Pancreas (tissue), 10 donors: ENCODE results near the gene IKBKE. TPM values are rescaled to one million over a fixed set of nuclear protein-coding genes. Genes with fewer than 3 reads are reported as not detected.

Experiments
- ATAC-seq, 4 donors: fragments of 200-7000 bp; cut with Tn5 transposase; one replicate each; pipeline versions ENCODE4 v1.8.0 to v1.9.1; 2020; ENCODE audit warnings: mild to moderate bottlenecking in 4 of 4, moderate library complexity in 4 of 4
- DNase-seq, 6 donors: peaks; one replicate each; pipeline ENCODE4 v3.0.0-alpha.2; 2020
- FAIRE-seq: peaks from 2 replicates; lab custom pipeline; 2012; peaks lifted over from hg19 to GRCh38; lab: Jason Lieb, UNC
- H3K27ac ChIP-seq, 4 donors: fragments of 200-600 bp; sonication (generic); 1 replicate in 3 of 4; 2 replicates in 1 of 4; pipeline versions ENCODE4 v1.5.0 to v1.8.0; 2020
- H3K27me3 ChIP-seq, 4 donors: fragments of 200-600 bp; one replicate each; pipeline ENCODE4 v1.8.0; 2021
- H3K36me3 ChIP-seq, 3 donors: fragments of 200-600 bp; sonication (generic) in 1 of 3; one replicate each; pipeline versions ENCODE4 v1.5.0 to v1.8.0; 2020 to 2021
- H3K4me1 ChIP-seq, 3 donors: fragments of 200-600 bp; one replicate each; pipeline ENCODE4 v1.8.0; 2021
- H3K4me3 ChIP-seq, 4 donors: fragments of 200-600 bp; sonication (generic) in 2 of 4; one replicate each; pipeline versions ENCODE4 v1.5.0 to v1.8.0; 2020 to 2021
- H3K9me3 ChIP-seq, 4 donors: fragments of 200-600 bp; one replicate each; pipeline ENCODE4 v1.8.0; 2021
- WGBS, 2 donors: extraction: QIAGEN DNeasy Blood & Tissue Kit; methylation state at CpG; one replicate each; pipeline ENCODE4 v1.1.7; 2013; 5-methylcytosine and 5-hydroxymethylcytosine counted together
- intact Hi-C, 3 donors: fragments of 100-400 bp; cut with DNase I; formaldehyde crosslinking; loops; one replicate each; pipeline versions ENCODE4 v1.11.1 to v1.14.2; 2022
- polyA plus RNA-seq, 2 donors: library from polyadenylated mRNA; stranded (reverse); fragments of 200-250 nt; gene quantifications; one replicate each; pipeline ENCODE4 v1.2.3, GENCODE V29; 2013
- total RNA-seq, 6 donors: library from RNA; stranded (reverse); fragmentation: NEBNext Ultra II Directional in 4 of 6; extraction: Animal tissue kit (Norgen Biotek cat#: 25700) in 4 of 6; gene quantifications; one replicate each; pipeline versions ENCODE4 v1.2.1 to v1.2.4, GENCODE V29; 2021 to 2023
- TF ChIP-seq, protein P1 (sequence below), 4 donors: fragments of 200-600 bp; sonication (generic) in 3 of 4; IDR thresholded peaks; one replicate each; pipeline versions ENCODE4 v1.5.0 to v1.8.0; 2021; ENCODE audit warnings: antibody characterized with exemption in 4 of 4
- donor health status: healthy with polysubstance abuse.
- donor health status: DM: no; HTN: no; CAD: no; lungs with moderate emphysema.
- donor health status: DM: no; HTN: no; CAD: no.
- donor health status: control.
- donor health status: control.
- donor health status: Bipolar disorder and iron deficiency.
- donor health status: DM: yes; HTN: yes; CAD: no.
- donor health status: DM: no; HTN: no; CAD: no.
- donor health status: DM: no; HTN: no; CAD: no.
- donor health status: DM: yes; HTN: yes; CAD: no.

Gene IKBKE
- total and polyA plus RNA-seq, 8 donors, result 1.8 to 9.9 (median 3.4) TPM

- peaks cover 21 to 23% (median 21%) of the 10 kb centered on the region in 3 donors for H3K4me1 ChIP-seq
- 86% methylated on average over 10 of the region's 10 CpGs for WGBS, 2 donors
- DNase-seq (no peak), ATAC-seq (no peak), FAIRE-seq (no peak)
- H3K27me3 ChIP-seq, result no peaks in the 10 kb centered on the region
- H3K27ac ChIP-seq, result peak overlapping the region; percentile 22 to 87 (median 70)
- no peaks in the 10 kb centered on the region for H3K36me3 ChIP-seq
- intact Hi-C loops, result no loop called here
- H3K9me3 ChIP-seq, result no peaks in the 10 kb centered on the region
- TF ChIP-seq, protein P1, sequence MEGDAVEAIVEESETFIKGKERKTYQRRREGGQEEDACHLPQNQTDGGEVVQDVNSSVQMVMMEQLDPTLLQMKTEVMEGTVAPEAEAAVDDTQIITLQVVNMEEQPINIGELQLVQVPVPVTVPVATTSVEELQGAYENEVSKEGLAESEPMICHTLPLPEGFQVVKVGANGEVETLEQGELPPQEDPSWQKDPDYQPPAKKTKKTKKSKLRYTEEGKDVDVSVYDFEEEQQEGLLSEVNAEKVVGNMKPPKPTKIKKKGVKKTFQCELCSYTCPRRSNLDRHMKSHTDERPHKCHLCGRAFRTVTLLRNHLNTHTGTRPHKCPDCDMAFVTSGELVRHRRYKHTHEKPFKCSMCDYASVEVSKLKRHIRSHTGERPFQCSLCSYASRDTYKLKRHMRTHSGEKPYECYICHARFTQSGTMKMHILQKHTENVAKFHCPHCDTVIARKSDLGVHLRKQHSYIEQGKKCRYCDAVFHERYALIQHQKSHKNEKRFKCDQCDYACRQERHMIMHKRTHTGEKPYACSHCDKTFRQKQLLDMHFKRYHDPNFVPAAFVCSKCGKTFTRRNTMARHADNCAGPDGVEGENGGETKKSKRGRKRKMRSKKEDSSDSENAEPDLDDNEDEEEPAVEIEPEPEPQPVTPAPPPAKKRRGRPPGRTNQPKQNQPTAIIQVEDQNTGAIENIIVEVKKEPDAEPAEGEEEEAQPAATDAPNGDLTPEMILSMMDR (IDR thresholded peaks at IDR 0.05), result no peak
- no peak overlapping the region for H3K4me3 ChIP-seq
Observed at GRCh38 chr1:206538901-206539640, 68.8 kb downstream of the IKBKE start.

DNA sequence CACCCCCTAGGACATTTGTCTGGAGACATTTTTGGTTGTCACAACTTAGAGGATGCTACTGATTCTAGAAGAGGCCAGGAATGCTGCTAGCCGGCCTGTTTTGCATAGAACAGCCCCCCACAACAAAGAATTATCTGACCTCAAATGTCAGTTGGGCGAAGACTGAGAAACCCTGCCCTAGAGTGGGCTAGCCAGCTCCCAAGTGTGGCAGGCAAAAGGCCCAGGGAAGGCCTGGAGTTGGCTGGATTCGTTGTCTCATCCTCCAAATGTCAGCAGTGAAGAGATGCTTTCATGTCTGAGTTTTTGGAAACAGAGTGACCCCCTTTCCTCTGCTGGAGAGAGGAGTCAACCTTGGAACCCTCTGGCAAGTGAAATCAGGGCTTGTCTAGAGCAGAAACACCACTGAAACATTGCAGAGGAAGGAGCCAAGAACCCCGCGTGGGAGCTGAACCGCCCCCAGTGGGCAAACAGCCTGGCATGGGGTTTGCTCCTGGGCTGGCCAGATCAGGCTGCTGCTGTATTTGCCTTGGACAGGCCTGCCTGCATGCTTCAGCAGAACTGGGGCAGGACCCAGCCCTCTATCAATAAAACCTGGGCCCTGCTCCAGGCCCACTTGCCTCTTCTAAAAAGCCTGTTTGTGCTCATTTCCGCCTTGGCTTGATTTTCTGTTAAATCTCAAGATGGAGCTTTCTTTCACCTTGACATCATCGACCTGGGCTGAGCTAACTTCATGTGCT, 69.9 kb downstream of the IKBKE start:
- H3K27me3 ChIP-seq, result no peaks in the 10 kb centered on the region
- no peak for FAIRE-seq
- H3K36me3 ChIP-seq, result no peaks in the 10 kb centered on the region
- WGBS, 2 donors, result 14 to 20% methylated on average over 8 of the region's 8 CpGs
- H3K27ac ChIP-seq, result peak overlapping the region; percentile 55 to 87 (median 79)
- H3K9me3 ChIP-seq, result no peaks in the 10 kb centered on the region
- TF ChIP-seq, protein P1 (IDR thresholded peaks at IDR 0.05), result no peak
- peak; percentile 92 to 95 (median 94) for ATAC-seq
- intact Hi-C loops, result loop anchor here in 1 of 3 donors (5.0 kb wide), 1 partner anchor 47 kb away; no protein-coding TSS in a partner anchor
- peaks cover 21 to 26% (median 21%) of the 10 kb centered on the region in 3 donors for H3K4me1 ChIP-seq
- no peak overlapping the region for H3K4me3 ChIP-seq
- DNase-seq, result peak; percentile 78 to 93 (median 92)

GRCh38 chr1:206541236-206541833, 71.1 kb downstream of the IKBKE start:
- DNase-seq, result peak in 1 of 6 donors; percentile 20
- Histone ChIP-seq H3K27me3 (no peaks in the 10 kb centered on the region), H3K4me1 (peaks cover 21 to 22% (median 21%) of the 10 kb centered on the region in 3 donors), H3K27ac (peak overlapping the region; percentile 55 to 87 (median 79)), H3K36me3 (no peaks in the 10 kb centered on the region), H3K4me3 (no peak overlapping the region), H3K9me3 (no peaks in the 10 kb centered on the region)
- FAIRE-seq, result no peak
- 95 to 97% methylated on average over 7 of the region's 7 CpGs for WGBS, 2 donors
- intact Hi-C loops, result loop anchor here in 1 of 3 donors (5.0 kb wide), 1 partner anchor 46 kb away; no protein-coding TSS in a partner anchor
- no peak for ATAC-seq
- TF ChIP-seq, protein P1 (IDR thresholded peaks at IDR 0.05), result no peak

DNA sequence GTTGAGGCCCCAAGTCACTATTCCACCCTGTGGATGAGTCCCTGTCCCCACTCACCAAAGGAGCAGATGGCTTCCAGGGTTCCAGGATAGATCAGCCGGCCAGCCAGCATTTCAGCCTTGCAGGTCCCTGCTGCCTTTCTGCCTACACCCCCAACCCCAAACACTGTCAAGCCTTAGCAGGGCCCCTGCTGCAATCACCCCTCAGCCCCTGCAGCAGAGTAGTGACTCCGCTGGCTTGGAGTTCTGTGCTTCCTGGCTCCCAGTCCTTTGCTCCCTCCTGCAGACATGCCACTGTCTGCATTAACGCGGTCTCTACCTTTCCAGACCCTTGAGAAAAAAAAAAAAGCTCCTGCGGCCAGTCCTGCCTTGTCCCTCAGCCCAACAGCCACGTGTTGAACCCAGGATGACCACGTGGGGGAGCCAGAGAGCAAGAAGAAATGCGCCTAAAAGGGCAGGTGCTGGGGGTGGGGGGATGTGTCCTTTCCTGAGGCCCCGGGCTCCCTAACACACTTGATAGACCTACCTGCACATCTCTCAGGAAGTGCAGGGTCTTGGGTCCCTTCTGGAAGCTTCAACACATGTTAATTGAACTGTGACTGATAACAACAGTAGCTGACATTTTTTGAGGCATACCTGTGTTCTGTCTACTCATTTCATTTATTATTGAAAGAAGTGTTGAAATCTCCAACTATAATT, 74.4 kb downstream of the IKBKE start:
- peak; percentile 51 to 73 (median 66) for ATAC-seq
- TF ChIP-seq, protein P1 (IDR thresholded peaks at IDR 0.05), result peak; percentile 73 to 84 (median 82)
- Histone ChIP-seq H3K27ac (no peak overlapping the region), H3K4me3 (no peak overlapping the region), H3K4me1 (peaks cover 14 to 16% (median 15%) of the 10 kb centered on the region in 3 donors), H3K9me3 (no peaks in the 10 kb centered on the region), H3K36me3 (no peaks in the 10 kb centered on the region), H3K27me3 (no peaks in the 10 kb centered on the region)
- peak; percentile 62 to 91 (median 80) for DNase-seq
- 9 to 11% methylated on average over 9 of the region's 9 CpGs for WGBS, 2 donors
- intact Hi-C loops, result loop anchor here in 2 of 3 donors (5.0 kb wide), 2 partner anchors 38 to 43 kb away; no protein-coding TSS in a partner anchor
- FAIRE-seq, result no peak
